ENCODE measurements around the gene SCRG1.

GRCh38 chr4:173414456-173414855 lies 15.5 kb upstream of the SCRG1 start:
- TF ChIP-seq, protein P1, sequence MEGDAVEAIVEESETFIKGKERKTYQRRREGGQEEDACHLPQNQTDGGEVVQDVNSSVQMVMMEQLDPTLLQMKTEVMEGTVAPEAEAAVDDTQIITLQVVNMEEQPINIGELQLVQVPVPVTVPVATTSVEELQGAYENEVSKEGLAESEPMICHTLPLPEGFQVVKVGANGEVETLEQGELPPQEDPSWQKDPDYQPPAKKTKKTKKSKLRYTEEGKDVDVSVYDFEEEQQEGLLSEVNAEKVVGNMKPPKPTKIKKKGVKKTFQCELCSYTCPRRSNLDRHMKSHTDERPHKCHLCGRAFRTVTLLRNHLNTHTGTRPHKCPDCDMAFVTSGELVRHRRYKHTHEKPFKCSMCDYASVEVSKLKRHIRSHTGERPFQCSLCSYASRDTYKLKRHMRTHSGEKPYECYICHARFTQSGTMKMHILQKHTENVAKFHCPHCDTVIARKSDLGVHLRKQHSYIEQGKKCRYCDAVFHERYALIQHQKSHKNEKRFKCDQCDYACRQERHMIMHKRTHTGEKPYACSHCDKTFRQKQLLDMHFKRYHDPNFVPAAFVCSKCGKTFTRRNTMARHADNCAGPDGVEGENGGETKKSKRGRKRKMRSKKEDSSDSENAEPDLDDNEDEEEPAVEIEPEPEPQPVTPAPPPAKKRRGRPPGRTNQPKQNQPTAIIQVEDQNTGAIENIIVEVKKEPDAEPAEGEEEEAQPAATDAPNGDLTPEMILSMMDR (IDR thresholded peaks at IDR 0.05; ENCODE audit: low read depth, low read length), result no peak
- no peak for TF ChIP-seq EZH2phosphoT487 (IDR thresholded peaks at IDR 0.05; ENCODE audit: low read depth)

Data from OCI-LY3 (cell line).